Measurements from ENCODE around the gene MYO5C.
A peak's percentile ranks its signal among the peaks of the same experiment; 100 is the strongest.

MYO5C gene

GRCh38 chr15:52233405-52233804 is 62.2 kb downstream of the MYO5C start:
- no peak for DNase-seq (ENCODE audit: low read depth)
- no peak overlapping the region for H3K4me3 ChIP-seq (ENCODE audit: control insufficient read depth, low read depth, low read length)
- TF ChIP-seq, protein P1, sequence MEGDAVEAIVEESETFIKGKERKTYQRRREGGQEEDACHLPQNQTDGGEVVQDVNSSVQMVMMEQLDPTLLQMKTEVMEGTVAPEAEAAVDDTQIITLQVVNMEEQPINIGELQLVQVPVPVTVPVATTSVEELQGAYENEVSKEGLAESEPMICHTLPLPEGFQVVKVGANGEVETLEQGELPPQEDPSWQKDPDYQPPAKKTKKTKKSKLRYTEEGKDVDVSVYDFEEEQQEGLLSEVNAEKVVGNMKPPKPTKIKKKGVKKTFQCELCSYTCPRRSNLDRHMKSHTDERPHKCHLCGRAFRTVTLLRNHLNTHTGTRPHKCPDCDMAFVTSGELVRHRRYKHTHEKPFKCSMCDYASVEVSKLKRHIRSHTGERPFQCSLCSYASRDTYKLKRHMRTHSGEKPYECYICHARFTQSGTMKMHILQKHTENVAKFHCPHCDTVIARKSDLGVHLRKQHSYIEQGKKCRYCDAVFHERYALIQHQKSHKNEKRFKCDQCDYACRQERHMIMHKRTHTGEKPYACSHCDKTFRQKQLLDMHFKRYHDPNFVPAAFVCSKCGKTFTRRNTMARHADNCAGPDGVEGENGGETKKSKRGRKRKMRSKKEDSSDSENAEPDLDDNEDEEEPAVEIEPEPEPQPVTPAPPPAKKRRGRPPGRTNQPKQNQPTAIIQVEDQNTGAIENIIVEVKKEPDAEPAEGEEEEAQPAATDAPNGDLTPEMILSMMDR (IDR thresholded peaks at IDR 0.05; ENCODE audit: control insufficient read depth, insufficient read depth, low read depth, low read length, missing control alignments) = no peak

- TF ChIP-seq, protein P1 (IDR thresholded peaks at IDR 0.05; ENCODE audit: control insufficient read depth, insufficient read depth, low read depth, low read length, missing control alignments) = no peak
- no peak overlapping the region for H3K4me3 ChIP-seq (ENCODE audit: control insufficient read depth, low read depth, low read length)
- DNase-seq (ENCODE audit: low read depth) = no peak
These were observed 63.3 kb downstream of the MYO5C start for GRCh38 chr15:52232327-52232726.

- DNase-seq (ENCODE audit: low read depth) = no peak
- H3K4me3 ChIP-seq (ENCODE audit: control insufficient read depth, low read depth, low read length) = no peak overlapping the region
- TF ChIP-seq, protein P1 (IDR thresholded peaks at IDR 0.05; ENCODE audit: control insufficient read depth, insufficient read depth, low read depth, low read length, missing control alignments) = no peak
These were observed 65.5 kb downstream of the MYO5C start for GRCh38 chr15:52230073-52230472.

GRCh38 chr15:52228921-52229320 is 66.7 kb downstream of the MYO5C start:
- no peak for DNase-seq (ENCODE audit: low read depth)
- H3K4me3 ChIP-seq (ENCODE audit: control insufficient read depth, low read depth, low read length) = no peak overlapping the region
- TF ChIP-seq, protein P1 (IDR thresholded peaks at IDR 0.05; ENCODE audit: control insufficient read depth, insufficient read depth, low read depth, low read length, missing control alignments) = no peak

- TF ChIP-seq, protein P1 (IDR thresholded peaks at IDR 0.05; ENCODE audit: control insufficient read depth, insufficient read depth, low read depth, low read length, missing control alignments) = peak; percentile 85
- DNase-seq (ENCODE audit: low read depth) = peak; percentile 61
- H3K4me3 ChIP-seq (ENCODE audit: control insufficient read depth, low read depth, low read length) = no peak overlapping the region
These were observed 68.1 kb downstream of the MYO5C start for GRCh38 chr15:52227456-52227855.

GRCh38 chr15:52225230-52225629 is 70.4 kb downstream of the MYO5C start:
- DNase-seq (ENCODE audit: low read depth) = no peak
- no peak overlapping the region for H3K4me3 ChIP-seq (ENCODE audit: control insufficient read depth, low read depth, low read length)
- TF ChIP-seq, protein P1 (IDR thresholded peaks at IDR 0.05; ENCODE audit: control insufficient read depth, insufficient read depth, low read depth, low read length, missing control alignments) = no peak

GRCh38 chr15:52224211-52224610 is 71.4 kb downstream of the MYO5C start:
- DNase-seq (ENCODE audit: low read depth) = no peak
- no peak overlapping the region for H3K4me3 ChIP-seq (ENCODE audit: control insufficient read depth, low read depth, low read length)
- TF ChIP-seq, protein P1 (IDR thresholded peaks at IDR 0.05; ENCODE audit: control insufficient read depth, insufficient read depth, low read depth, low read length, missing control alignments) = no peak
